Ishikawa (cell line): Measurements from ENCODE around the gene AREG.

ENCODE experiments used
- CREB1 ChIP-seq: IDR thresholded peaks from 2 replicates; pipeline ENCODE4 v1.6.1; 2012; ENCODE audit warnings: low read depth
- EP300 ChIP-seq: IDR thresholded peaks from 2 replicates; pipeline ENCODE4 v1.6.1; 2012; ENCODE audit warnings: borderline replicate concordance
- FOXM1 ChIP-seq: IDR thresholded peaks from 2 replicates; pipeline ENCODE4 v1.6.1; 2012; ENCODE audit warnings: low read depth, borderline replicate concordance
- RAD21 ChIP-seq: IDR thresholded peaks from 2 replicates; pipeline ENCODE4 v1.6.1; 2012; ENCODE audit warnings: low read depth
- REST ChIP-seq: IDR thresholded peaks from 2 replicates; pipeline ENCODE4 v1.6.1; 2012; ENCODE audit warnings: low read depth, mild to moderate bottlenecking
- TAF1 ChIP-seq: IDR thresholded peaks from 2 replicates; pipeline ENCODE4 v1.6.1; 2012; ENCODE audit warnings: low read depth, mild to moderate bottlenecking
- ZBTB7A ChIP-seq: IDR thresholded peaks from 2 replicates; pipeline ENCODE4 v1.6.1; 2012; ENCODE audit warnings: low read depth

- TF ChIP-seq EP300 (no peak), CREB1 (no peak), TAF1 (no peak), ZBTB7A (no peak), REST (no peak), RAD21 (no peak), FOXM1 (no peak)
Observed at GRCh38 chr4:74466242-74466641, 21.3 kb downstream of the AREG start.
